Ramos (cell line): ENCODE data around the gene TNFRSF14.

Source experiments
- in situ Hi-C: fragments of 300-500 bp; cut with MboI; formaldehyde crosslinking; loops from one replicate; pipeline ENCODE4 v1.14.3; 2022; ENCODE audit warnings: low sequenced_read_pairs; ENCODE audit not compliant: unreplicated experiment

The TNFRSF14 gene

GRCh38 chr1:2610036-2610959 is 54.1 kb downstream of the TNFRSF14 start:
- in situ Hi-C loops = no loop called here

GRCh38 chr1:2611031-2611501 is 54.9 kb downstream of the TNFRSF14 start:
- in situ Hi-C loops = no loop called here

- in situ Hi-C loops = no loop called here
Measured at GRCh38 chr1:2611621-2612437, 55.7 kb downstream of the TNFRSF14 start.

- in situ Hi-C loops = no loop called here
Measured at GRCh38 chr1:2612591-2613365, 56.6 kb downstream of the TNFRSF14 start.
